Fibroblast of skin of back (primary cell): ENCODE measurements around the gene TTC9. TPM values are rescaled to one million over a fixed set of nuclear protein-coding genes. Genes with fewer than 3 reads are reported as not detected.

Experiments used
- DNase-seq: peaks from one replicate; pipeline ENCODE4 v3.0.0-alpha.2; 2013
- polyA plus RNA-seq, 2 experiments: library from polyadenylated mRNA; unstranded; fragments of 120-200 nt; gene quantifications; one replicate each; pipeline ENCODE4 v1.2.1, GENCODE V29; 2013; ENCODE audit not compliant: insufficient read length in 2 of 2

TTC9 gene
- 0.79 TPM for polyA plus RNA-seq (2013, experiment 1 of 2; ENCODE audit: insufficient read length)
- 0.52 TPM for polyA plus RNA-seq (2013, experiment 2 of 2; ENCODE audit: insufficient read length)

- no peak for DNase-seq
Measured at GRCh38 chr14:70641548-70642302, at the start of gene TTC9. Gene TTC9, plus strand, starts transcription at chr14:70641916. Its CDS starts 214 bp downstream, at chr14:70642130.

DNA sequence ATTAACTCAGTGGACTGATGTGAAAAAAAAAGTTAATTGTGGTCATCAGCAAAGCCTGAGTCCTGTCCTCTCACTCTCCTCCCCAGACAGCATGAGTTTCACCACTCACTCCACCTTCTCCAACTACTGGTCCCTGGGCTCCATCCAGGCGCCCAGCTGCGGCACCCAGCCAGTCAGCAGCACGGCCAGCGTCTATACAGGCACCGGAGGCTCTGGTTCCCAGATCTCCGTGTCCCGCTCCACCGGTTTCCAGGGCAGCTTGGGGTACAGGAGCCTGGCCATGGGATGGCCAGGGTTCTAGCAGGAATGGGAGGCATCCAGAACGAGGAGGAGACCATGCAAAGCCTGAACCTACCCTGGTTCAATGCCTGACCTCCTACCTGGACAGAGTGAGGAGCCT lies 47.3 kb upstream of the TTC9 start:
- no peak for DNase-seq

- peak; percentile 1 for DNase-seq
Measured at GRCh38 chr14:70595443-70596185, 46.1 kb upstream of the TTC9 start.

DNA sequence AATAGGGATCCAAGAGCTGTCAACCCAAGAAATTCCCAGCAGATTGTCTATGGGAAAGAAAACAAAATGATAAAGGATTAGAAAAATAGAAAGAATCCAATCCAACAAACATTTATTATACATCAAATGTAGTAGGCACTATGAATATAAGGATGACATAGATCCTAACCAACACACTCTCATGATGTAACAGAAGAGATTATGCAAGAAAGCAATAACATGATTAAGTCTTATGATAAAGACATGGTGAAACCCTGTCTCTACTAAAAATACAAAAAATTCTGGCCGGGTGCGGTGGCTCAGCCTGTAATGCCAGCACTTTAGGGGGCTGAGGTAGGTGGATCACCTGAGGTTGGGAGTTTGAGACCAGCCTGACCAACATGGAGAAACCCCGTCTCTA lies 44.0 kb upstream of the TTC9 start:
- no peak for DNase-seq

- no peak for DNase-seq
Measured at GRCh38 chr14:70599345-70599744, 42.4 kb upstream of the TTC9 start.

GRCh38 chr14:70600382-70601157 lies 41.1 kb upstream of the TTC9 start, which contains the start of gene MED6:
Gene MED6, minus strand, starts transcription at chr14:70600655. Its CDS starts 18 bp downstream, at chr14:70600637.
- peak; percentile 95 for DNase-seq

- peak; percentile 58 for DNase-seq
Measured at GRCh38 chr14:70601162-70601561, 40.6 kb upstream of the TTC9 start.

GRCh38 chr14:70602254-70602653 lies 39.5 kb upstream of the TTC9 start:
- DNase-seq, result no peak

GRCh38 chr14:70611216-70611615 lies 30.5 kb upstream of the TTC9 start:
- no peak for DNase-seq

- no peak for DNase-seq
Measured at GRCh38 chr14:70616646-70617045, 25.1 kb upstream of the TTC9 start.

GRCh38 chr14:70618314-70618713 lies 23.4 kb upstream of the TTC9 start:
- no peak for DNase-seq

- no peak for DNase-seq
Measured at GRCh38 chr14:70619708-70620107, 22.0 kb upstream of the TTC9 start.

DNA sequence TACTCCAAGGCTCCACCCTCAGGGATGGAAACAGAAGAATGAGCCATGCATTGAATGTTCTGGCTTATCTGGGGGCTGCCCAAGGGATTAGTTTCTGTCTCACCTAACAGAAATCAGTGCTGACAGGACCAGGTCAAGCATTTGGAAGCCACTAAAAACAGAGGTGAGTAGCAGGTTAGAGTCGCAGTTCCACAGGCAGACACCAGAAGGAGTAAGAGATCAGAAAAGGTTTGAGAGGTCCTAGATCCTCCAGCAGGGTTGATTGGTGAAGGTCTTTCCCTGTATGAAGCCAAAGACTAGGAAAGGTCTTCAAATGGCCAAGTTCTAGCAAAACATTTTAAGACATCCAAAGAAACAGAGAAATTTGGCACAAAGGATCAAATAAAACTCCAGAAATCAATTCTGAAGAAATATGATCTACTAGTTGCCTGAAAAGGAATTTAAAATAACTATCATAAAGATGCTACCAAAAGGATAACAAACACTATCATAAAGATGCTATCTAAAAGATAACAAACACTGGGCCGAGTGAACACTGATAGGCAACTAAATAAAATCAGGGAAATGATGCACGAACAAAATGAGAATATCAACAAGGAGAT lies 19.5 kb upstream of the TTC9 start:
- DNase-seq, result peak; percentile 27

DNA sequence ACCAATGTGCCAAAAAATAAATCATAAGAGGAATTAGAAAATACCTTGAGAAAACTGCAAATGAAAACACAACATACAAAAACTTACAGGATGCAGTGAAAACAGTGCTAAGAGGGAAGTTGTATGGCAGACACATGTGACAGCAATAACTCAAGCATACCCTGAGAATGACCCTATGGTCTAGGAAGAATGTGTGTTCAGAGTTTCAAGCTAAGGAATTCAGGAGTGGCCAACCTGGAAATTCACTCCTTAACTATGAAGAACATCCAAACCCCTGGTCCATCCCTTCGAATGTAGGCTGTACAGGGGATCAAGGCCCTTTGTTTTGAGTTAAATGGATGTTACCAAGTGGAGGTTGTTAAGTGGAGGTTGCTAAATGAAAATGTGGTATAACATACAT lies 16.7 kb upstream of the TTC9 start:
- DNase-seq, result no peak

DNA sequence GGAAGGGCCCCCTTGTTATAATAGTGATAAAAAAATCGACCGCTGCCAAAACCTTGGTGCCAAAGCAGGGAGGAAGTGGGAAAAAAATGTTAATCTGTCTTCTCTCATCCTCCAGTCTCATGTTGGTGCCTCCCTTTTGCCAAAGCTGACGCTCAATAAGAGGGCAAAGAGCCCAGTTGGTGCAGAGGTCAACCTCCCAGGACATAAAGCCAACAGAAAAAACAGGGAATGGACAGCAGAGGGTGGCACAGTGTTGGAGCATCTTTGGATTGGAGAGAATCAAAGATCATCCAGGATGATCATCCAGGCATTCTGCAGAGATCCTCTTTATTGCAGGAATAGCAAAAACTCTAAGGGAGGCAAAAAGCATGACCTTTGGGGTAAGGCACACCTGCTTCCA lies 9.8 kb upstream of the TTC9 start:
- no peak for DNase-seq

GRCh38 chr14:70635971-70636595 lies 5.6 kb upstream of the TTC9 start:
- DNase-seq, result no peak

GRCh38 chr14:70638416-70638815 lies 3.3 kb upstream of the TTC9 start:
- no peak for DNase-seq

GRCh38 chr14:70640938-70641547 lies 673 bp upstream of the TTC9 start:
- DNase-seq, result no peak

DNA sequence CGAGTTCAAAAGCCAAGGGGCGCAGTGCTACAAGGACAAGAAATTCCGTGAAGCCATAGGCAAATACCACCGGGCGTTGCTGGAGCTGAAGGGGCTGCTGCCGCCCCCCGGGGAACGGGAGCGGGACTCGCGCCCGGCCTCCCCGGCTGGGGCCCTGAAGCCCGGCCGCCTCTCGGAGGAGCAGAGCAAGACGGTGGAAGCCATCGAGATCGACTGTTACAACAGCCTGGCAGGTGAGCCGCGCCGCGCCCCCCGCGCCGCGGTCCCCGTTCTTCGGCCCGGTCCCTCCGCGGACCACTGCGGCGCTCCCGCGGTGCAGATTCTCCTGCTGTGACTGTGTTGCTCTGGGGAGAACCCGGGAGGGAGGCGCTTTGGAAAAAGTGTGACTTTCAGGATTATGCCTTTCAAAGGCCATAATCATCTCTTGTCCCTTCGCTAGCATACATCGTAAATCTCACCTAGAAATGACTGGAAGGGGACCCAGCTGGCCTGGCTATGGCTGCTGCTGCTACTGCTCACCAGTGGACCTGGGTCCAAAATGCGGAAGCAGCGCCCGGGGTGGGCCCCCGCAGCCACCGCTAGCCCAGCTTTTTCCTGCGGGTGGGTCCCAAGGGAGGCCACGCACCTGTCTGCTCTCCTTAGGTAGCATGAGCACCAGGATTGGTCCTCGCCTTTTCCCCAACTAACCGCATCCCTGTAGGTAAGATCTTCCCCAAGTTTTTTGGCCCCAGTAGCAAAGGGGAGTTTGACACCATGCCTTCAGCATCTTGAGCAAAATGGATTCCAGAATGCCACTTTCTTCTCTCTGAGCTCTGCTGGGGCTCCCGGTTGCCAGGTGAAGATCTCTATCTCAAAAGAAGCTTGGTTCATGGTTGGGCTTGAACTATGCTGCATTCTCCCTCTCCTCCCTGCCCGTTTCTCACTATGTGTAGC lies 853 bp downstream of the TTC9 start:
- DNase-seq, result no peak

DNA sequence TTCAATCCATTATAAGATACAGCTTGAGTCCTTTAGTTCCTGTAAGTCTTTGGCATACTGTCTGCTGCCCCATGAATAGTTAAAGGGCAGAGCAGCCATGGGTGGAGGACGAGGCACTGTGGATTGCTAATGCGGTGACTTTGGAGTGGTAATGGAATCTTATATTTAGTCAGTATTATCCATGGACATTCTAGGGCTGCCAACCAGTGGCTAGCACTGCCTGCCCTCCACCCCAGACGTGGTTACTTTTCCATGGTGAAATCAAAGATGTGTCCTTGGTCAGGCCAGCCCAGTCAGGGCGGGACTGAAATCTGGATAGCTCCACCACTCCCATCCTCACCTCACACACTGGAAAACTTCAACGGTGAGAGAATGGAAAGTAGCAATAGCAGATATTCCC lies 2.3 kb downstream of the TTC9 start:
- no peak for DNase-seq
